Left hindlimb (tissue), 1 donor: ENCODE measurements around the gene C6orf52.
"Not testable (repeated sequence)": the region's sequence is repeated elsewhere in the genome, so short reads cannot be mapped to it uniquely, and the experiment has no call there.

Experiments
- DNase-seq: peaks from one replicate; pipeline ENCODE4 v3.0.0-alpha.2; 2018

Gene C6orf52

DNA sequence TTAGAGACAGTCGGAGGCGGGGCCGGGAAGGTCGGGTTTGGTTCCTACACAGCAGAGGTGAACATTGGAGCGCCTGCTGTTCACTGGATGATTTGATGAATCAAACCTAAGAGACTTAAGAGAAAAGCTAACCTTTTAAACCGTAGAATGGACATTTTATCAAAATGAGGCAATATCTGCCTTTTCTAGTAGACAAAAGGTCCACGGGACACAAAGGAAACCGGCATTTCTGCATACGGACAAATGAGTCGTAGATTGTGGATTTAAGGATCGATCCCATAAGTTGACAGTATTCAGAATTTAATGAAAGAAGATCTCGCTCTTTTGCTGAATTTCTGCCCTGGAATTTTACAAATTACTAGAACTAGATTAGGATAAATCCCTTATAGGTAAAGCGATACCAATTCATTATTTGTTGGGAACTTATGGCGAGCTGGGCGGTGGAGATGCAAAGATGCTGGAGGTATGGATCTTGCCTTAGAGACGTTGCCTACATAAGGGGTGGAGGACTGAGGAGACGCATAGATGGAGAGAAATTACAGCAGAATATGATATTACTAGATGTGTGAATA, 756 bp upstream of the C6orf52 start:
- no peak for DNase-seq

DNA sequence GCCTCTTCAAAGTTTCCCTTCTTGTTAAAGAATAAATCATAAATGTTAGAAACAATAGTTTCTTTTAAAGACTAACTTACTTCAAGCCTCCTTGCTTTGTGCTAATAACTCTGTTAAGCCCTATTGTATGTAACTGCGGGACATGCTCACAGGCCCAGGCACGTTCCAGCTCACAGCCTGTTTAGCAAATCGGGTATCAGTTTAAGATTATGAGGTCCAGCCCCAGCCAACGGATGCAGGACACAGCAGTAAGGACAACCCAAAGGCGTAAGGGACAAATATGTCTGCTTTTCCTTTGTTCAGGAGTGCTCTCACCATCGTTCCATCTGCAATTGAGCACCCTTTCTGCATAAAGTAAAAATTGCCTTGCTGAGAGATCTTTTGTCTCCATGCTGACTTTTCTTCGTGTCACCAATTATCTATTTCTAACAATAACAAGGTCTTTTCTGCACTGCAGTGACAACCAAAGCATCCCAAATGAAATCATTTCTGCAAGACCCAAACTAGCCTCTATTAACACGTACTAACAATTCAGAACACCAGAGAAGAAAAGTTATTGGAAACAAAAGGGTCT, 1.4 kb downstream of the C6orf52 start:
- DNase-seq = no peak

DNA sequence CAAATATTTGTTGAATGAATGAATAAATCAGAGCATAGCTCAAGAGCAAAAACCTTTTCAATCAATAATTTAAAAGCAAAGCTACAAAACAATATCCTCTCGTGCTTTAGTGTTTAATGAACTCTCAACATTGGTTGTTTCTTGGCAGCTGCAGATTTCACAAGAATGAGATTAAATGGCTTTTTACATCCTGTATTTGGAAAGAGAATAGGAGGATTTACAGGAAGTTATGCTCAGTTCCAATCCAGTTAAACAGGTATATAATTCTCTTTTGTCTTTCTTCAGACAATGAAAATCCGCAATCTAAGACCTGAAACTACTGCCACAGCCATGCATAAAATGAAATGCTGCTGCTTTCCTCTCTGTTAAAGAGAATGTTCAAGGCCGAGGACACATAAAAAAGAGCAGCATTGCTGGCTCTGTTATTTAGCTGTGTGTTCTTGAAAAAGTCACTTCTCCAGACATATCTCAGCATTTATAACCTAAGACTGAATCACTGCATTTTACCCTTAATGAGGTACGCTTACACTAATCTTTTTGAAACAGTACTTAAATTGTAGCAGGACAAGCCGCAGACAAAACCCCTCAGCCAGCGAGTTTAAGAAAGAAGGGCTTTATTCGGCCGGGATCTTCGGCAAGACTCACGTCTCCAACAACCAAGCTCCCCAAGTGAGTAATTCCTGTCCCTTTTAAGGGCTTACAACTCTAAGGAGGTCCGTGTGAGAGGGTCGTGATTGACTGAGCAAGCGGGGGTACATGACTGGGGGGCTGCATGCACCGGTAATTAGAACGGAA, 3.6 kb downstream of the C6orf52 start:
- no peak for DNase-seq

DNA sequence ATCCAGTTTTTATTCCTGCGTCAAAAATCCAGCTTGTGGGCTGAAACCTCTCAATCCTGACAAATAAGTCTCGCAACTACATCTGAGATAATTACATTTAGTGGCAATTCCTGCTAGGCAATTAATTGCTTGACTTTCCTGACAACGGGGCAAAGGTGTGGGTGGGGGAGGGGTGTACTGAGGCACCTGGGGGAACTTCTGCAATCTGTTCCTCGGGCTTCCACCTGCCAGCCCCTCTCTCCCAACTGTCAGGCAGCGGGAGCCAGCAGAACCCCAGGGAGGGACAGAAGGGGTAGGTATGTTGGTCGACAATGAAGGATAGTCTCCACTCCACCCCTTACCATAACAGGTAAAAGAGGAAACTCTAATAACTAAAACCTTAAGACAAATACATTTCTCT, 6.8 kb downstream of the C6orf52 start:
- no peak for DNase-seq

DNA sequence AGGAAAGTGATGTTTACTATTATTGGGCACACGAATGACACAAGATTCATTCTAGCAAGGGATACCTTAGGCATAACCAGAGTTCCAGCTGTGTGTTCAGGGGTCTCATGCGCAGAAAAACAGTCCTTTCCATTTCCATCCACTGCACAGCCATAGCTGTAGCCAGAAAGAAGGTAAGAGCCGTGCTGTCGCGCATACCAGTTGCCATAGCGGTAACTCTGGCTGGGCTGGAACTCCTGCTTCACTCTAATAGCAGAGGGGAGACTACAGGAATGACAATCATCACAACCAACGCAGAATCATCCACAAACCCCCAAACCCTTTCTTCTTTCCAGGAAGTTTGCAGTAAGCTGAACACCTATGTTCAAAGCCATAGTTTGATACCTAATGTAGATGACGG, 7.5 kb downstream of the C6orf52 start:
- no peak for DNase-seq

DNA sequence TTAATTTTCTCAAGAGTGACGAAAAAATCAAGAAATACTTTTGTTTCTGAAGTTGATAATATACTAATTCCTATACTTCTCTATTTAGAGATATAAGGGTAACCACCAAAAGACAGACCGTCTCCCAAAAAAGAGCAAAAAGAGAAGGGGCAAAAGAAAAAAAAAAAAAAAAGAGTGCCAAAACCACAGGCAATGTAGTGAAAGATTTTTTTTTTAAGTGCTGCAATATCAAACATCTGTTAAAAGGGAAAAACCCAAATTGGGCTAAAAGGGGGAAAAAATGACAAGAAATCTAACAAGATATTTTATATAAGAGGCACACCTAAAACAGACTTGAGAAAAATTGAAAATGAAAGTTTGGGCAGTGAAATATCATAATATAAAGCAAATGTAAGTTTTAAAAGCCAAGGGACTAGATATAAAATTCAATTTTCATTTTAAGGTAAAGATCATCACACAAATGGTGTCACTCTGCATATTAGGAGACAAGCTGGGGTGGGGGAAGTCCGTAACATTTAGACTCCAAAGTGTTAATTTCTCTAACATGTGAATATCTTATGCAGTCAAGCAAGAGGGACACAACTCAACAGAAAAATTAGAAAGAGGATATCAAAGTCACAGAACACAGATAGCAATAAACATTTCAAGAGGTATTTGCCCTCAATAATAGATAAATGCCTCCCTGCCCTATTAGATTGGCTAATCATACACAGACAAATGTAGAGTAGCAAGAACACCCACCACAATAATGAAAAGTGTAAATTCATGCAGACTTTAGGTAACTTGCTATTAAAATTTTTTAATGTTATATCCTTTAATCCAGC, 9.1 kb downstream of the C6orf52 start:
- DNase-seq = no peak

DNA sequence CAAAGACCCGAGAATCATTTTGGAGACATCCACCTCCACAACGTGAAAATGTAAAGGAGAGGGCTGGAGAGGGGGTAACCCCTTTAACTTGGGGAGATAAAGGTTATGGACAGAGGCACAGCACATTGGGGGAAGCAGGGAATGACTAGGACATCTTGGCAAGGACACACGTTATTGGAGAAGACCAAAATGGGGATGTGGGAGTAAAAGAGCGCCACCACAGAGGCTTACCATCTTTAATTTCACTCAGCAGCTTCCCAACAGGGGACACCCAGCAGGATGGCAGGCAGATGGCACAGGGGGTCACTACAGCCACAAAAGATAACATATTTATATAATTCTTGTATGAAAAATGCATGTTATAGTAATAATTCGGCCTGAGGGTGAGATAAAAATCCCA, 9.8 kb downstream of the C6orf52 start:
- DNase-seq = no peak

DNA sequence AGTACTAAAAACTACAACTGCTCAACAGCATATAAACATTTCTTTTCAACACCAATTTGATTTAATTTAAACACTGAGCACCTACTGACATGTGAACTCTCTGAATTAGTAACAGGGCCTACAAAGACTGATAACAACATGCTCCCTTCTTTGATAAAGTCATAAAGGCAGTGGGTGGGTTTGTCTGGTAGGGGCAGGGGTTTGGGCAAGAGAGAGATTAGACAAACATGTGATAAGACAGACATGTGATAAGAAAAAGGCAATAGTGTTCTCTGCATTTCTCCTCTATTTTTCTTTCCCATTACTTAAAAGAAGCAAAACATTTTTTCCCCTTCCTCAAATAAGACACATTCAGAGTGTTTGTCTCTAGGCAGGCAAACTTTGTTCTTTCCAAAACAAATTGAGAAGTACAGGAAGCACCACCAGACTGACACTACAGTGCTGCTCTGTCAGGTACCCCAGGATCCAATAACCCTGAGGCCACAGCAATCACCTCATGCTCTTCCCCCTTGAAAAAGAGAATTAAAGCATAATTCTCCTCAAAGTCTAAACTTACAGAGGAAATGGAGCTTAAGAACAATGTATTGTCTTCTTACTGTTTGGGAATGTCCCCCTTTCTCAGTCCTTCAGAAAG, 11.9 kb downstream of the C6orf52 start:
- DNase-seq = no peak

DNA sequence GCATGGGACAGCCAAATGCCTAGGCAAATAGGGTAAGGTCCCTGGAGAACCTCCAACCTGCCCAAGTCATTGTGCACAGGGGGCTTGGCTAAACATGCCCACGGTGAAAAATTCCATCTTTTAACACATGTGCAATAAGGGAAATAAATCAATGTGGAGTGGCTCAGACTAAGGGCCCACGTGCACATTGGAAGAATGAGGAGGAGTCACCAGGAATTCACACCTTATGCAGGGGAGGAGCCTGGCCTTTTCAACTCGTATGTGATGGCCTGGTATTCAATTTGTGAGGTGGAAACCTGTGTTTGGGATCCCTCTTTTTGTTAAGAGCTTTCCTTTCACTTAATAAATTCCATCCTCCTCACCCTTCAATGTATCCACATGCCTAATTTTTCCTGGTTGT, 12.6 kb downstream of the C6orf52 start:
- no peak for DNase-seq

DNA sequence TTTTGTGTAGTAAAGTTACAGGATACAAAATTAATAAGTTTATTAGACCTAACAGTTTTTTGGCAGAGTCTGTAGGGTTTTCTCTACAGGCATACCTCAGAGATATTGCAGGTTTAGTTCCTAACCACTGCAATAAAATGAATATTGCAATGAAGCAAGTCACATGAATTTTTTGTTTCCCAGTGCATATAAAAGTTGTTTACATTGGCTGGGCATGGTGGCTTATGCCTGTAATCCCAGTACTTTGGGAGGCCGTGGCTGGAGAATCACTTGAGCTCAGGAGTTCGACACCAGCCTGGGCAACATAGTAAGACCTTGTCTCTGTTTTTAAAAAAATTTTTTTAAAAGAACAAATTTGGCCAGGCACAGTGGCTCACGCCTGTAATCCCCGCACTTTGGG, 16.0 kb downstream of the C6orf52 start:
- DNase-seq = no peak

DNA sequence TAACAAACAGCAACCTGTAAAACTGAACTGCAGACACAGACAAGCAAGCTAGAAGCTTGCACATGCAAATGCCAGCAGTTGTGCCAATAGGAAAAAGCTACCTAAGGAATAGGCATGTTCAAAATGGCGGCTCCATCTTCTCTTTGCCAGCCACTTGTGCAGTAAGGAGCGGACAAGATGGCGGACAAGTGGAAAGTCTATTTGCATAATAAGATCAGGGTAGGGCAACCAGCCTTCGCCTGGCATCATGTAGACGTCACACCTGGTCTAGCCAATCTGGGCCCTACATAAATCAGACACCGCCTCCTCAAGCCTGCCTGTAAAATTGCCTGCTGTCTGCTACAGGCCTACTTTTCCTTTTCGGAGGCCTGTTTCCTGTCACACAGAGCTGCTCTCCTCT, 18.0 kb downstream of the C6orf52 start:
- no peak for DNase-seq

DNA sequence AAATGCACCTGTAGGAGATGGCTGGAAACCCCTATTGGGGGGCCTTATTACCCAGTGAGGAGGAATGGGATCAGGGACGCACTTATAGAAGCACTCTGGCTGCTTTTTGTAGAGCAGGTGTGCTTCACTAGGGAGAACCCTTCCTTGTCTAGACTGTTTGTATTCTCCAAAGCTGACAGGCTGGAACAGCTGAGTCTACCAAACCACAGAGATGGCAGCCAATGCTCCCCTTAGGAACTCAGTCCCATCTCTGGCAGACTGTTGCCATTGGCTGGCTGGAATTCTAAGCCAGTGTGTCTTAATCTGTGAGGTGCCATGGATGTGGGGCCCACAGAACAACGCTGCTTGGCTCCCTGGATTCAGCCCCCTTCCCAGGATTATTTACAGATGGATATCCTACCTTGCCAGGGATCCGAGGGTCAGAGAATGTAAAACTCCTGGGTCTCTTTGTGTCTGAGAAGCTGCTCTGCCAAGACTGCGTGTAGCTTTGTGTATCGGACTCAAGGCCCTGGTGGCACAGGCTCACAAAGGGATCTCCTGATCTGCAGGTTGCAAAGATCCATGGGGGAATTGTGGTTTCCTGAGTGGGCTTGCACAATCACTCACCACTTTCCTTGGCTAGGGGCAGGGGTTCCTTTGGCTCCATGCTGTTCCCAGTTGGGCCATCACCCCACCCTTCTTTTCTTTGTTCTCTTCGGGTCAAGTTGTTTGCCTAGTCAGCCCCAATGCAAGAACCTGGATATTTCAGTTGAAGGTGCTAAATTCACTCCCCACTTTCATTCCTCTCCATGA, 26.1 kb downstream of the C6orf52 start:
- DNase-seq = no peak

DNA sequence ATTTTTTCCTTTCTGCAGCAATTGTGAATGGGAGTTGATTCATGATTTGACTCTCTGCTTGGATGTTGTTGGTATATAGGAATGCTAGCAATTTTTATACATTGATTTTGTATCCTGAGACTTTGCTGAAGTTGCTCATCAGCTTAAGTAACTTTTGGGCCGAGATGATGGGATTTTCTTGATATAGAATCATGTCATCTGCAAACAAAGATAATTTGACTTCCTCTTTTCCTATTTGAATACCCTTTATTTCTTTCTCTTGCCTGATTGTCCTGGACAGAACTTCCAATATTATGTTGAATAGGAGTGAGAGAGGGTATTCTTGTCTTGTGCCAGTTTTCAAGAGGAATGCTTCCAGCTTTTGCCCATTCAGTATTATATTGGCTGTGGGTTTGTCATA, 28.8 kb downstream of the C6orf52 start:
- DNase-seq = not testable (repeated sequence)

DNA sequence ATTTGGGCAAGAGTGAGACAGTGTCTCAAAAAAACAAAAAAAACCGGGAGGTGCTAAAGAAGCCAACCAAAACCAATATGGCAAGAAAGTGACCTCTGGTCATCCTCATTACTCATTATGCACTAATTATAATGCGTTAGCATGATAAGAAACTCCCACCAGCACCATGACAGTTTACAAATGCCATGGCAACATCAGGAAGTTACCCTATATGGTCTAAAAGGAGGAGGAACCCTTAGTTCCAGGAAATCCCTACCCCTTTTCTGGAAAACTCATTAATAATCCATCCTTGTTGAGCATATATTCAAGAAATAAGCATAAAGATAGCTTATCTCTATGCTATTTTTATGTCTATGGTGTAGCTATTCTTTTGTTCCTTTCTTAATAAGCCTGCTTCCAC, 31.7 kb downstream of the C6orf52 start:
- no peak for DNase-seq

DNA sequence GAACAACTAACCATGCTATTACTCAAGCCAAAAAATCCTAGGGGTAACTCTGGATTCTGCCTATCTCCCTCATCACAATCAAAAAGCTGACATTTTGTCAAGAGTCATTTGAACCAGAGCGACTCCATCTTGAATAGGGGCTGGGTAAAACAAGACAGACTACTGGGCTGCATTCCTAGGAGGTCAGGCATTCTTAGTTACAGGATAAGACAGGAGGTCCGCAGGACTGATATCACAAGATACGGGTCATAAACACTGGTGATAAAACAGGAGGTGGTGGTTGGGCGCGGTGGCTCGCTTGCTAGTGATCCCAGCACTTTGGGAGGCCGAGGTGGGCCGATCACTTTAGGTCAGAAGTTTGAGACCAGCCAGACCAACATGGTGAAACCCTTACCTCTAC, 32.2 kb downstream of the C6orf52 start:
- no peak for DNase-seq

DNA sequence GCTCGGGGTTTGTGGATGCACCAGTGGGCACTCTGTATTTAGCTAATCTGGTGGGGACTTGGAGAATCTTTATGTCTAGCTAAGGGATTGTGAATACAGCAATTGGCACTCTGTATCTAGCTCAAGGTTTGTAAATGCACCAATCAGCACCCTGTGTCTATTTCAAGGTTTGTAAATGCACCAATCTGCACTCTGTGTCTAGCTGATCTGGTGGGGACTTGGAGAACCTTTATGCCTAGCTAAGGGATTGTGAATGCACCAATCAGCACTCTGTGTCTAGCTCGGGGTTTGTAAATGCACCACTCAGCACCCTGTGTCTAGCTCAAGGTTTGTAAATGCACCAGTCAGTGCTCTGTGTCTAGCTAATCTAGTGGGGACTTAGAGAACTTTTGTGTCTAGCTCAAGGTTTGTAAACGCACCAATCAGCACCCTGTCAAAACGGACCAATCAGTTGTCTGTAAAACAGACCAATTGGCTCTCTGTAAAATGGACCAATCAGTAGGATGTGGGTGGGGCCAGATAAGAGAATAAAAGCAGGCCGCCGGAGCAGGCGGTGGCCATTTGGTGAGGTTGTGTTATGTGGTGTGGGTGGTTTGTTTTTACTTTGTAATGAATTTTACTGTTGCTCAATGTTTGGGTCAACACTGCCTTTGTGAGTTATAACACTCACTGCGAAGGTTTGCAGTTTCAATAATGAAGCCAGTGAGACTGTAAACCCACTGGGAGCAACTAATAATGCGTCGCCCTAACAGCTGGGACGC, 33.8 kb downstream of the C6orf52 start:
- not testable (repeated sequence) for DNase-seq

DNA sequence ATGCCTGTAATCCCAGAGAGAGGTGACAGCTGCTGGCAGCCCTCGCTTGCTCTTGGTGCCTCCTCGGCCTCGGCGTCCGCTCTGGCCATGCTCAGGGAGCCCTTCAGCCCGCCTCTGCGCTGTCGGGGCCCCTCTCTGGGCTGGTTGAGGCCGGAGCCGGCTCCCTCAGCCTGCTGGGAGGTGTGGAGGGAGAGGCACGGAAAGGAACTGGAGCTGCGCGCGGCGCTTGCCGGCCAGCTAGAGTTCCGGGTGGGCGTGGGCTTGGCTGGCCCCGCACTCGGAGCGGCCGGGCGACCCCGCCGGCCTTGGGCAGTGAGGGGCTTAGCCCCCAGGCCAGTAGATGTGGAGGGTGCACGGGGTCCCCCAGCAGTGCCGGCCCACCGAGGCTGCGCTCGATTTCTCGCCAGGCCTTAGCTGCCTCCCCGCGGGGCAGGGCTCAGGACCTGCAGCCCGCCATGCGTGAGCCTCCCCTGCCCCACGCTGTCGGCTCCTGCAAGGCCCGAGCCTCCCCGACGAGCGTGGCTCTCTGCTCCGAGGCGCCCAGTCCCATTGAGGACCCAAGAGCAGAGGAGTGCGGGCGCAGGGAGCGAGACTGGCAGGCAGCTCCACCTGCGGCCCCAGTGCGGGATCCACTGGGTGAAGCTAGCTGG, 34.6 kb downstream of the C6orf52 start:
- no peak for DNase-seq

DNA sequence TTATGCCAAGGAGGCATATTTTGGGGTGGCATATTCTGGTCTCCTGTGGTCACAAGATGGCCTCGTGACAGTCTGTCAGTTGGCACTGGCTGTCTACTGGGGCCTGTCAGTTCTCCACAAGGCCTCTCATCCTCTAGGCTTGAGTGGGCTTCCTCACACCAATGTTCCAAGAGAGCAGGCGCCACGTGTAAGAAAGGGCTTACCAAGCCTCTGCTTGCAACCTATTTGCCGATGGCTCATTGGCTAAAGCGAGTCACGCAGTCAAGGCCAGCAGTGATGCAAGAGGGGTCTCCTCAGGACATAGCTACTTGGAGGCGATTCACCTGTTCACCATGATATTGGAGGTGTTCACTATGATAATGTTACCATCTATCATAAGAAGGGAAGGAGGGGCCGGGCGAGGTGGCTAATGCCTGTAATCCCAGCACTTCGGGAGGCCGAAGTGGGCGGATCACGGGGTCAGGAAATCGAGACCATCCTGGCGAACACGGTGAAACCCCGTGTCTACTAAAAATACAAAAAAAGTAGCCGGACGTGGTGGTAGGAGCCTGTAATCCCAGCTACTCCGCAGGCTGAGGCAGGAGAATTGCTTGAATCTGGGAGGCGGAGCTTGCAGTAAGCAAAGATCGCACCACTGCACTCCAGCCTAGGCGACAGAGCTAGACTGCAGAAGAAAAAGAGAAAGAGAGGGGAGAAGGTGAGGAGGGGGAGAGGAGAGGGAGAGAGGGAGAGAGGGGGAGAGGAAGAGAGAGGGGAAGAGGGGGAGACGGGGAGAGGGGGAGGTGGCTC, 35.3 kb downstream of the C6orf52 start:
- DNase-seq = no peak

DNA sequence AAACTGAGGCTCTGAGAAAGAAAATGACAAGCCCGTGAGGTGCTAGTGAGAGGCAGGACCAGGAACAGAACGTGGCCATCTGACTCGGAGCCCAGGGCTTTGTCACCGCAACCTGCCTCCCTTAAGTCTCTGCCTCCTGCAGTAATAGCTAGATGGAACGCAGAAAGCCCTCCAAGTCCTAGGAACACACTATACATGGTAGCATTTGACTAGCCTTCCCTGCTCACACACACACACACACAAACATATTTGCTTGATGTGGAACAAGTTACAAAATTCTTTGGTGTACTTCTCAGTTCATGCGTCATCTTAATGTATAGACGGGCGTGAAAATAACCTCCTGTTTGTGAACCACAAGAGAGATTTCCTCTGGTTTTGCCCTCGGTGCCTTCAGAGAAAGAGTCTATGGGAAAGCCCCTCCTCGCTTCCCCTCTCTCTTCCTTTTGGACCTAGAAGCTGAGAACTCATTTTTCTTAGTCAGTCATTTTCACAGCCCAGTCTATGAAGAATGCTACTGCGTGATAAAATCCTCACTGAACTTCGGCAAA, 38.8 kb downstream of the C6orf52 start:
- no peak for DNase-seq

DNA sequence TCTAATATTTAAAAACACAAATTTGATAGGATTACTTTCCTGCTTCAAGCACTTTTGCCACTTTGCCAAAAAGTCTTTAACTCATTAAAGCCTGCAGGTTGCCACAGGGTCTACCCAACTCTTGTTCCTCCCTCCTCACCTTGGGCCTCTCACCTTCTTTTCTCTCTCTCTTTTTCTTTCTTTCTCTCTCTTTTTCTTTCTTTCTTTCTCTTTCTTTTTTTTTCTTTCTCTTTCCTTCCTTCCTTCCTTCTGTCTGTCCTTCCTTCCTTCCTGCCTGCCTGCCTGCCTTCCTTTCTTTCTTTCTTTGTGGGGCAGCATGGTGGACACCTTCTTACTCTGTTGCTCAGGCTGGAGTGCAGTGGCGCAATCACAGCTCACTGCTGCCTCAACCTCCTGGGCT, 50.2 kb downstream of the C6orf52 start:
- DNase-seq = no peak
